Epithelial cell of prostate (primary cell): Measurements from ENCODE around the gene PCDH9.

Experiments
- DNase-seq: peaks from one replicate; pipeline ENCODE4 v3.0.0-alpha.2; 2011; ENCODE audit warnings: low read depth, low spot score
- H3K27ac ChIP-seq: fragments of 450-650 bp; 2 replicates; pipeline ENCODE4 v1.5.1; 2017; ENCODE audit warnings: mild to moderate bottlenecking

PCDH9 gene

GRCh38 chr13:67049744-67050143 lies 180.4 kb downstream of the PCDH9 start:
- DNase-seq = no peak
- no peak overlapping the region for H3K27ac ChIP-seq

DNA sequence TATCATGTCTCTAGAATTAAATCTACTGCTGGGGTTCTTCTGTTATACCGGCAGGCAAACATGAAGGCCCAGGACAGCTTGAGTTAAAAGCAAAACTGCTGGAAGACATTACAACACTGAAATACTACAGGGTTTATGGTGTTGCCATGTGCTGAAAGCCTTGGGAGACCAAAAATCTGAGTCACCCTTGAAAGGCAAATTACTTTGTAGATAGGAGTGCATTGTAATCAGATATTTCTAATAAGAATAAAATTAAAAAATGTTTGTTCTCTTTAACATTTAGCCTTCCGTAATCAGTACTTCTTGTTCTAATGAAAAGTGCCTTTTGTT lies 181.3 kb downstream of the PCDH9 start:
- no peak for DNase-seq
- no peak overlapping the region for H3K27ac ChIP-seq

DNA sequence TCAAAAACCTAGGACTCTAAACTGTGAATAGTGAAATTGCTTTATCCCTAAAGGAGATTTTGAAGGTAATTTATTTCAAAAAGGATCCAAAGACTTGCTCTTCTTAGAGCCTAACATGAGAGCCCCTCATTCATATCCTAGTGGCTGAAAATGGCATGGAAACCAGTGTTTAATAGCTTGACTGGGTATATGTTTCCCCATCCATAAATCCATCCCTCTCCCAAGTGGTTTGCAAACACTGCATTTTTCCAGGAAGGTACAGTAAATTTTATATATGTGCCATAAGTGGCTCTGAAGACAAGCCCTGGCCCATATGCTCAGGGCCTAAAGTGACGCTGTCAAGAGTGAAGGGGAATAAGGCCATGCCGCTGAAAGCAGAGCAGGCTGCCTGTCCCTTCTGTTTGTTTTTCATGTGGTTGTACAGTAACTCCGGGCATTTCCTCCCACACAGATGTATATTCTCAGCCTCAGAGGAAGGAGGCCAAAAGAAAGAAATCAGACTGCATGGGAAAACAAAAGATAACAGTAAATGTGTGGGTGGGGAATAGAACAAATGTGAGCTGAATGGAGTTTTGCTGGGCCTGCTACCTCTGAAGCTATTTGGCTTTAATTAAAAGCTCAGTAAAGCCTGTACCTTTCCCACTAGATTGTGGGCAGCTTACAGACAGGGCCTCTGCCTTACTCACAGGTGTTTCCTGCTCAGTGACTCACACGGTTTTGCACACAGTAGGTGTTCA lies 181.9 kb downstream of the PCDH9 start:
- DNase-seq = no peak

DNA sequence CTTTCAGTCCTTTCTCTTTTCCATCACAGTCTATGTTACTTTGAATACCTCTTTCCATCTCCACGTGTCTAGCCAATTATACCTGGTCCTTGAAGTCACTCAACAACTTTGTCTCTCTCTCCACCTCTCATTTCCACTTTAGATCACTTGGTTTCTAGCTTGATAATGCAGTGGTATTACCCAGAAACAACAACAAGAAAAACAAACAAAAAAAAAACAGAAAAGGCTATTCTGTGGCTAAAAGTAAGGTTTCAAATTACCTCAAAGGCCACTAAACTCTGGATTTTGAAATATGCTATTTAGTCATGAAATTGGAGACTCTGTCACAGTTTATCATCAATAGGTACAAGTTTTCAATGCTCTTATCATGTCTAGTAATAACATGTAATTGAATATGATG lies 184.8 kb downstream of the PCDH9 start:
- no peak overlapping the region for H3K27ac ChIP-seq
- no peak for DNase-seq

More for the DNA sequence above, 181.9 kb downstream of the PCDH9 start:
- no peak overlapping the region for H3K27ac ChIP-seq

- DNase-seq = no peak
Observed at GRCh38 chr13:67043901-67044300, 186.2 kb downstream of the PCDH9 start.

DNA sequence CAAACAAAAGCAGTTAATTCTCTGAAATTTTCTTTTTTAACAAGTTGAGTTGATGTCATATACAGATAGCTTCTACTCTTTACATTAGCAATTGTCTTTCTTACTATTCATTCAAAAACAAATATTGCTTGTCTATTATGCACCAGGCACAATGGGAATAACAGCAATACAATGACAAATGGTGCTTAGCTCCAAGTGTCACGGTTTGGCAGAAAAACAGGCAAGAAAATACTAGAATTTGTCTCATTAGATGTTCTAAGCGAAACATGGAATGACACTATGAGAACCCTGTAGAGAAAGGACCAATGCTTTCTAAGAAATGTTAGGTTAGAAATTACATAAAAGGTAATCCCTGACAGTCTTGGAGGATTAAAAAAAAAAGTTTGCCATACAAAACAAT lies 187.6 kb downstream of the PCDH9 start:
- H3K27ac ChIP-seq = no peak overlapping the region

More at GRCh38 chr13:67043901-67044300, 186.2 kb downstream of the PCDH9 start:
- no peak overlapping the region for H3K27ac ChIP-seq

DNA sequence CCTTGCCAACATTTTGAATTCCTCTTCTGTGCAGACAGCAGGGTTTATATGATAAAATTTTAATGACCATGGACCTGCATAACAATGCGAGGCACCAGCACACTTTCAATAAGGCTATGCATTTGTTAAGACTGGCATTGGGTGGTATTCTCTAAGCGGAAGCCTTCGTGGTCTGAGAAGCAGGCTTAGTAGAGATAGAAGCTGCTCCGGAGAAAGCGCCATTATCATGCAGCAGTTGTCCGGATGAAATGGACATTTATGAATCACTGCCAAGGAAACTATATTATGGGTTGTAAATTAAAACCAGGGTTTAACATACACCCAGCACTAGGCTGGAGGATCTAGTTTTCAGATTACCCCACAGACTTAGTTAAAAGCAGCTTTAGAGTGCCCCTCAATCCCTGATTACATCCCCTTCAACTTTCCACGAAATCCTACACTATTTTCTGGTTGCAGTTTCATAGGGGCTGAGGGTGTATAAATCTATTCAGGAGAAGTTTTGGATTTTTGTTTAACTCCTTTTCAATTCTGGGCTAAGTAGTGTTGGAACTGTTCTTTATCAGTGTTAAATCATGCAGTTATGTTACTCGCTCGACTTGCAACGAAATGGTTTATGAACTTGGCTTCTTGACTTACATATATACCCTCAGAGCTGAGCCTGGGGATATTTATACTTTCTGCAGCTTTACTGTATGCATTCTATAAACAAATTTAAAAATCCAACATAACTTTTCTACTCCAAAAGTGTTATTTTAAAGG lies 193.3 kb downstream of the PCDH9 start:
- DNase-seq = no peak
- H3K27ac ChIP-seq = no peak overlapping the region

More for the DNA sequence above, 187.6 kb downstream of the PCDH9 start:
- DNase-seq = no peak

GRCh38 chr13:67033170-67033569 lies 197.0 kb downstream of the PCDH9 start:
- no peak overlapping the region for H3K27ac ChIP-seq
- no peak for DNase-seq

- peak; percentile 36 for DNase-seq
- no peak overlapping the region for H3K27ac ChIP-seq
Observed at GRCh38 chr13:67023130-67023876, 206.8 kb downstream of the PCDH9 start.

DNA sequence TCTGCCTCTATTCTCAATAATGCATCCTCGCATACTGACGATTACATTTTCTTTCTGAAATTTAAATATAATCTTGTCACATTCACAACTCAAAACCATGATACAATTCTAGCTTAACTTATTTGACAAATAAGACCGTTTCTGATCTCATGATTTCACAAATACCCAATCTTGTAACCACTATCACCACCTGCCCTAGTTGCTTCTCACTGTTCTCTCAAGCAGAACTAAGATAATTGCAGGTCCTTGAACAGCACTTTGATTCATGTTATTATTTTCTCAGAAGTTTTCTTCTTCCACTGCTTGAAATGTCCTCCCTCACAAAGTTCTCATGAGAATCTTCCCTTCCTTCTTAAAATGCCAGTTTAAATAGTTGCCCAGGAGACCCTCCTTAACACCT lies 211.4 kb downstream of the PCDH9 start:
- no peak overlapping the region for H3K27ac ChIP-seq
- DNase-seq = no peak

DNA sequence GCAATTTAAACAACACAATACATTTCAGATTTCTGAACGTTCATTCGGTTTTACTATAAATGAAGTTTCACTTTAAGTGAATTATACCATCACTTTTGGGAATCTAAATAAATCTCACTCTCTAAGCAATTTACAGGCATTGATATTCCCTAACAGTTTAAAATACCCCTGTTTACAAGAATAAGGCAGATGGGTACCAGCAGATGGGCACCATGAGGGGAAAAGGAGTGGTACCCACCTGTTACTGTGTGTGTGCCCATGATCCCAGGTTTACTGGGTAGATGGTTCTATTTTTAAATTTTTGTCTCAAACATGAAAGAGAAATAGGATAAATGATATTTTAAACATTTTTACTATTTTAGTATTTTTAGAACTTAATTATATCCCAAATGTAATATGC lies 212.9 kb downstream of the PCDH9 start:
- no peak for DNase-seq
- no peak overlapping the region for H3K27ac ChIP-seq

GRCh38 chr13:67015976-67016600 lies 214.0 kb downstream of the PCDH9 start:
- no peak for DNase-seq

DNA sequence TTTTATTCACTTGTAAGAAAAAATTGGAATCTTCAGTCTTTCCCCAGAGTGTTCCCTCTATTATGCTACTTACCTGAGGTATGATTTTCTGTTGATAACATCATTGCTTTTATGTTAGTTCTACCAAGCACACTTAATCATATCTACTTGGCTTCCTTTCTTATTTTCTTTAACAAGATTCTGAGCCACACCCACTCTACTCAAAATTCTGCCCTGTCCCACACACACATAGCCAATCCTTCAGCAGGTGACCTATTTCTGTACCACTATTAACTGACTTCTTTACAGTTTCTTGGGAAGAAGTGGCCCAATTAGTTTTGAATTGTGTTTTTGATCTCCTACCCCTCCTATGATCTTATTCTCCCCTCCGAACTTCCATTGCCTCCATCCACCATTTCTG lies 215.7 kb downstream of the PCDH9 start:
- no peak overlapping the region for H3K27ac ChIP-seq
- no peak for DNase-seq

More at GRCh38 chr13:67015976-67016600, 214.0 kb downstream of the PCDH9 start:
- H3K27ac ChIP-seq = no peak overlapping the region

DNA sequence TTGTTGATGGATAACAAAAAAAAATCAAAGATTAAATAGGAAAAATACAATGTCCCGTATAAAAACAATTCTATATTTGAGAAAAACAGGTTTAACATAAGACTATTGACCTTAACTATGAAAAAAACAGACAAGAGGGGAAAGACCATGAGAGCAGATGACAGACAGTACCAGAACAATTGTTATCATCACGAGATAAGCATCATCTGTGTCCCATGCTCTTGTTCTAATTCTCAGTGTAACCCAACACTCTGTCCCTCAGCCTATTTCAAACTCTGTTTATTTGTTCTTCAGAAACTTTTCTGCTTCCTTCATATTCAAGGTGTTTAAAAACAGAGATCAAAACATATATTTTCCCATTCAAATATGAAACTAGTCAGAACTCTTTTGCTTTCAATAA lies 216.4 kb downstream of the PCDH9 start:
- H3K27ac ChIP-seq = no peak overlapping the region
- no peak for DNase-seq

GRCh38 chr13:67008075-67008668 lies 222.0 kb downstream of the PCDH9 start:
- no peak overlapping the region for H3K27ac ChIP-seq
- no peak for DNase-seq

GRCh38 chr13:67004511-67004910 lies 225.6 kb downstream of the PCDH9 start:
- DNase-seq = no peak
- H3K27ac ChIP-seq = no peak overlapping the region

DNA sequence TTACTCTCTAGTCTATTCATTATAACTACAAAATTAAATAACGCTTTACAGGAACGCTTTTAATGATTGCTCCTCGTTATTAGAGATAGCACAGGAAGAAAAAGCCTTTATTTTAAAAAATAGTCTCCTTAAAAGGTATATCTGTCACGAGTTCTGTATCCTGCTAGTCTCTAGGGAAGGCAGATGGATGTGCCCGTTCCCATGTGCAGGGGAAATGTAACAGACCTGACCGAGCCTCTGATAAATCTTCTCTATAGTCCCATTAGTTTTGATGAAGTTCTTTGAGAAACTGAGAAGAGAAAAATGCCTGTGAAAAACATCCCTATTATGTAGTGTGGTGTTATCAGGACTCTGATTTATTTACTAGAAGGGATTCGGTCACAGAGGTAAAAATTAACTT lies 226.4 kb downstream of the PCDH9 start:
- DNase-seq = no peak
- no peak overlapping the region for H3K27ac ChIP-seq

DNA sequence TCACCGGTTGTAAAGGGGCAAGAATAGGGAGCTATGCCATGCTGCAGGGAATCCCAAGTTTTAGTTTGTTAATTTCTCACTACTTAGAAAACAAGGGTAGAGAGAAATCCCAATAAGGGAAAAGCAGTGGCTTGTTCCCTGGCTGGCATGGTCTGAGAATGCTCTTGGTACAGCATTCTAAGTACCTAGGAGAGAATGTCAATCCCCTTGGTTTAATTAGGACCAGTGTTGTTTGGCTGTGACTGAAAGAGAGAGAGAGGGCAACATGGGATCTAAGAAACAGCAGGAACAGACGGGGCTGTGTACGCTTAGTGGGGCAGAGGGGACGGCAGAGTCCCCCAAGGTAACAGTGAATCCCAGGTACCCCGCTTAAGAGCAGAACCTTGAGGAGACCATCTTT lies 228.8 kb downstream of the PCDH9 start:
- H3K27ac ChIP-seq = no peak overlapping the region

DNA sequence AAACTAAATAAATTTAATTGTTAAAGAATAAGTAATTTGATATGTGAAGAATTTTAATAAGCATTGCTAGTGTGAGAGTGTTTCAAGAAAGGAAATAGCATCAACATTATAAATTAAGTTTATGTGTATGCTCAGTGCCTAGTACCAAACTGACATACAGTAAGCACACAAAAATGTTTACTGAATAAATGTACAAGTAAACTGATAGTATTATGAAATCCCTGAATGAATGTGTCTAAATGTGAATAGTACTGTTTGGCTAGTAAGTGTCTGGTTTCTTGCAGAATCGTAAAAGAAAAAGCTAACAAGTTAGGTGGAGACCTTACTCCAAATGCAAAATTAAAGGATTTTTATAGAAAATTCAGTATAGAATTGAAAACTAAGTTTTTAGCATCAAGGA lies 233.6 kb downstream of the PCDH9 start:
- no peak for DNase-seq
- no peak overlapping the region for H3K27ac ChIP-seq

More for the DNA sequence above, 228.8 kb downstream of the PCDH9 start:
- no peak for DNase-seq

DNA sequence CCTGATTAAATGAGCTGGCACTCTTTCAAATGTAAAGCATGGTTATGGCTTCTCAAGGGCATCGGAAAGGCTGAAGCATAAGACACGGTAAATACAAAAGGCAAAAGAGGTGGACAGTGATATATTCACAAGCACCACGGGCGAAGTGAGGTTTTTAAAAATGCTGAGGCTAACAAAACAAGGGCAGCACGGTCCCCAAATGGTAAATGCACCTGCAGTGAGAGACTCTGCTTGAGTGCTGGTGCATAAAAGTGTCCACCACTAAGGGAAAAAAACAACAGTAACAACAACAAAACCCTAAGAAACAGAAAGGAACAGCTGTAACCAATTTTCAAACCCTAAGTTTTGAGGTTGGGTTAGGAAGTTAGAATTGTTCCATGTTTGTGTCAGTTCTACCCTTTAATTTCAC lies 234.9 kb downstream of the PCDH9 start:
- no peak overlapping the region for H3K27ac ChIP-seq
- DNase-seq = no peak
